HEK293 (cell line): Measurements from ENCODE around the gene POU2AF3.
A peak's percentile ranks its signal among the peaks of the same experiment; 100 is the strongest.

Experiments used
- CTCF ChIA-PET: fragments of 350-600 bp; formaldehyde crosslinking; extraction: SDS; loops from one replicate; lab custom pipeline; 2021; ENCODE audit warnings: antibody characterized with exemption; lab: Yijun Ruan, JAX
- POLR2A ChIA-PET: fragments of 300-600 bp; formaldehyde crosslinking; extraction: SDS; loops from one replicate; lab custom pipeline; 2020; ENCODE audit warnings: antibody characterized with exemption, inconsistent platforms; lab: Yijun Ruan, JAX
- H3K27ac ChIP-seq: fragments of 200-500 bp; sonication (Bioruptor generic); 2 replicates; pipeline ENCODE4 v1.5.1; 2014; ENCODE audit warnings: low read depth, low read length, control low read depth, inconsistent platforms; ENCODE audit errors: extremely low read depth
- H3K36me3 ChIP-seq, 2 experiments: fragments of 200-500 bp in 1 of 2; sonication (Bioruptor generic) in 1 of 2; 1 replicate in 1 of 2; 2 replicates in 1 of 2; pipeline ENCODE4 v1.5.1; 2014 to 2017; ENCODE audit warnings: inconsistent platforms in 2 of 2, low read length in 2 of 2; ENCODE audit not compliant: control insufficient read depth in 2 of 2, insufficient read depth in 1 of 2
- H3K4me1 ChIP-seq: fragments of 200-500 bp; sonication (Bioruptor generic); 2 replicates; pipeline ENCODE4 v1.5.1; 2014; ENCODE audit warnings: mild to moderate bottlenecking, low read length, inconsistent platforms; ENCODE audit not compliant: control insufficient read depth, insufficient read depth
- H3K4me3 ChIP-seq: 2 replicates; pipeline ENCODE4 v1.5.1; 2011; ENCODE audit warnings: low read depth, mild to moderate bottlenecking, control low read depth, low read length, moderate library complexity
- H3K9me3 ChIP-seq: fragments of 200-500 bp; sonication (Bioruptor generic); 2 replicates; pipeline ENCODE4 v1.5.1; 2014; ENCODE audit warnings: low read depth, low read length, inconsistent platforms; ENCODE audit not compliant: control insufficient read depth, insufficient read depth
- CTCF ChIP-seq: fragments of 450-650 bp; formaldehyde crosslinking; IDR thresholded peaks from 2 replicates; pipeline ENCODE4 v1.5.1; 2016; ENCODE audit warnings: missing biosample characterization, missing genetic modification characterization
- ELK4 ChIP-seq: IDR thresholded peaks from 2 replicates; pipeline ENCODE4 v1.6.1; 2011; ENCODE audit warnings: mild to moderate bottlenecking, low read depth, low read length, borderline replicate concordance
- GLIS1 ChIP-seq: fragments of 450-650 bp; formaldehyde crosslinking; IDR thresholded peaks from 2 replicates; pipeline ENCODE4 v1.5.1; 2016; ENCODE audit warnings: missing biosample characterization, missing genetic modification characterization
- HIC1 ChIP-seq: fragments of 450-650 bp; formaldehyde crosslinking; IDR thresholded peaks from 2 replicates; pipeline ENCODE4 v1.5.1; 2016; ENCODE audit warnings: missing biosample characterization, missing genetic modification characterization
- KLF10 ChIP-seq: fragments of 450-650 bp; IDR thresholded peaks from 2 replicates; pipeline ENCODE4 v1.5.1; 2018; ENCODE audit warnings: missing biosample characterization, mild to moderate bottlenecking, missing genetic modification characterization
- OSR2 ChIP-seq: fragments of 450-650 bp; formaldehyde crosslinking; IDR thresholded peaks from 2 replicates; pipeline ENCODE4 v1.5.1; 2016; ENCODE audit warnings: missing biosample characterization, missing genetic modification characterization
- SCRT1 ChIP-seq: fragments of 450-650 bp; formaldehyde crosslinking; IDR thresholded peaks from 2 replicates; pipeline ENCODE4 v1.5.1; 2016; ENCODE audit warnings: missing biosample characterization, missing genetic modification characterization, borderline replicate concordance
- ZBTB10 ChIP-seq: fragments of 450-650 bp; formaldehyde crosslinking; IDR thresholded peaks from 2 replicates; pipeline ENCODE4 v1.5.1; 2016; ENCODE audit warnings: missing biosample characterization, missing genetic modification characterization
- ZBTB26 ChIP-seq: fragments of 450-650 bp; formaldehyde crosslinking; optimal IDR thresholded peaks from 2 replicates; pipeline ENCODE3; 2016; ENCODE audit warnings: missing biosample characterization, mild to moderate bottlenecking, missing genetic modification characterization
- ZBTB48 ChIP-seq: fragments of 450-650 bp; formaldehyde crosslinking; IDR thresholded peaks from 2 replicates; pipeline ENCODE4 v1.5.1; 2016; ENCODE audit warnings: missing biosample characterization, missing genetic modification characterization
- ZEB2 ChIP-seq: fragments of 450-650 bp; formaldehyde crosslinking; IDR thresholded peaks from 2 replicates; pipeline ENCODE4 v1.5.1; 2016; ENCODE audit warnings: missing biosample characterization, missing genetic modification characterization
- ZNF133 ChIP-seq: fragments of 450-650 bp; formaldehyde crosslinking; IDR thresholded peaks from 2 replicates; pipeline ENCODE4 v1.5.1; 2016; ENCODE audit warnings: missing biosample characterization, missing genetic modification characterization
- ZNF23 ChIP-seq: fragments of 450-650 bp; formaldehyde crosslinking; IDR thresholded peaks from 2 replicates; pipeline ENCODE4 v1.5.1; 2016; ENCODE audit warnings: missing biosample characterization, missing genetic modification characterization, borderline replicate concordance
- ZNF341 ChIP-seq: fragments of 450-650 bp; formaldehyde crosslinking; IDR thresholded peaks from 2 replicates; pipeline ENCODE4; 2016; ENCODE audit warnings: low read depth, missing biosample characterization, missing genetic modification characterization
- ZNF521 ChIP-seq: fragments of 450-650 bp; formaldehyde crosslinking; IDR thresholded peaks from 2 replicates; pipeline ENCODE4 v1.5.1; 2017; ENCODE audit warnings: missing biosample characterization, mild to moderate bottlenecking, missing genetic modification characterization
- ZNF548 ChIP-seq: fragments of 450-650 bp; formaldehyde crosslinking; IDR thresholded peaks from 2 replicates; pipeline ENCODE4 v1.5.1; 2016; ENCODE audit warnings: missing biosample characterization, missing genetic modification characterization
- ZNF561 ChIP-seq: fragments of 450-650 bp; IDR thresholded peaks from 2 replicates; pipeline ENCODE4 v1.5.1; 2018; ENCODE audit warnings: missing biosample characterization, missing genetic modification characterization, borderline replicate concordance
- ZNF658 ChIP-seq: fragments of 450-650 bp; formaldehyde crosslinking; IDR thresholded peaks from 2 replicates; pipeline ENCODE4; 2016; ENCODE audit warnings: missing biosample characterization, missing genetic modification characterization
- ZNF776 ChIP-seq: fragments of 450-650 bp; formaldehyde crosslinking; IDR thresholded peaks from 2 replicates; pipeline ENCODE4 v1.5.0; 2017; ENCODE audit warnings: missing biosample characterization, missing genetic modification characterization, borderline replicate concordance

Gene POU2AF3

GRCh38 chr11:111308140-111308539, 9.8 kb downstream of the POU2AF3 start:
- no peaks in the 10 kb centered on the region for H3K9me3 ChIP-seq
- ChIA-PET POLR2A (no interaction called here), CTCF (no interaction called here)
- H3K4me3 ChIP-seq = no peak overlapping the region
- H3K4me1 ChIP-seq = no peaks in the 10 kb centered on the region
- no peak overlapping the region for H3K27ac ChIP-seq
- TF ChIP-seq ZBTB26 (tag by site-specific recombination) = no peak
- peak; percentile 71 for TF ChIP-seq OSR2
- peak; percentile 95 for TF ChIP-seq GLIS1 (tag by site-specific recombination)
- H3K36me3 ChIP-seq = no peaks in the 10 kb centered on the region

GRCh38 chr11:111309215-111309915, 11.0 kb downstream of the POU2AF3 start:
- ChIA-PET POLR2A (no interaction called here), CTCF (interaction anchor here (0.6 to 0.7 kb wide), 2 partner anchors 26 to 1670 kb away, joined by 3 read pairs; no protein-coding TSS in a partner anchor)
- H3K27ac ChIP-seq = no peak overlapping the region

More at GRCh38 chr11:111309215-111309915, 11.0 kb downstream of the POU2AF3 start:
- Histone ChIP-seq H3K4me3 (no peak overlapping the region), H3K4me1 (no peaks in the 10 kb centered on the region), H3K9me3 (no peaks in the 10 kb centered on the region), H3K36me3 (no peaks in the 10 kb centered on the region)
- TF ChIP-seq ELK4 = no peak
- TF ChIP-seq ZNF133 (tag by site-specific recombination) = no peak
- TF ChIP-seq SCRT1 = no peak
- TF ChIP-seq ZNF561 = no peak
- no peak for TF ChIP-seq ZNF658
- TF ChIP-seq ZNF776 = no peak
- TF ChIP-seq ZNF548 (tag by site-specific recombination) = no peak
- TF ChIP-seq ZNF341 (tag by site-specific recombination) = no peak
- no peak for TF ChIP-seq ZBTB10 (tag by site-specific recombination)
- TF ChIP-seq ZNF23 (tag by site-specific recombination) = no peak
- no peak for TF ChIP-seq ZBTB48 (tag by site-specific recombination)
- TF ChIP-seq ZEB2 (tag by site-specific recombination) = no peak
- TF ChIP-seq KLF10 = no peak
- no peak for TF ChIP-seq HIC1 (tag by site-specific recombination)
- no peak for TF ChIP-seq CTCF (tag by site-specific recombination)
- no peak for TF ChIP-seq ZNF521 (tag by site-specific recombination)
